Large intestine (tissue), 3 donors: ENCODE measurements around the gene EEPD1. TPM values are rescaled to one million over a fixed set of nuclear protein-coding genes. Genes with fewer than 3 reads are reported as not detected.

Experiments used
- DNase-seq, 2 donors: peaks; one replicate each; pipeline versions ENCODE4 v3.0.0 to v3.0.0-alpha.2; 2013
- H3K27ac ChIP-seq: one replicate; pipeline ENCODE4 v1.5.1; 2013; ENCODE audit warnings: low read length
- H3K27me3 ChIP-seq: 2 replicates; pipeline ENCODE4 v1.6.1; 2013; ENCODE audit warnings: low read length; ENCODE audit not compliant: control insufficient read depth, insufficient read depth
- H3K36me3 ChIP-seq: 2 replicates; pipeline ENCODE4 v1.6.1; 2013; ENCODE audit warnings: low read length; ENCODE audit not compliant: control insufficient read depth, insufficient read depth
- H3K4me1 ChIP-seq: one replicate; pipeline ENCODE4 v1.6.1; 2013; ENCODE audit warnings: low read length; ENCODE audit not compliant: control insufficient read depth, insufficient read depth
- H3K4me3 ChIP-seq: one replicate; pipeline ENCODE4 v1.5.1; 2013; ENCODE audit warnings: low read length
- H3K9me3 ChIP-seq: one replicate; pipeline ENCODE4 v1.6.1; 2013; ENCODE audit warnings: mild to moderate bottlenecking, low read depth, low read length, moderate library complexity; ENCODE audit not compliant: control insufficient read depth
- WGBS: methylation state at CpG from one replicate; pipeline ENCODE4 v1.1.5; 2013; ENCODE audit warnings: low lambda C conversion rate; ENCODE audit not compliant: insufficient coverage; 5-methylcytosine and 5-hydroxymethylcytosine counted together
- polyA plus RNA-seq: library from polyadenylated mRNA; unstranded; fragments of 120-200 nt; gene quantifications from one replicate; pipeline ENCODE4 v1.2.1, GENCODE V29; 2013

EEPD1 gene
- polyA plus RNA-seq, 1 donor = 8.4 TPM

DNA sequence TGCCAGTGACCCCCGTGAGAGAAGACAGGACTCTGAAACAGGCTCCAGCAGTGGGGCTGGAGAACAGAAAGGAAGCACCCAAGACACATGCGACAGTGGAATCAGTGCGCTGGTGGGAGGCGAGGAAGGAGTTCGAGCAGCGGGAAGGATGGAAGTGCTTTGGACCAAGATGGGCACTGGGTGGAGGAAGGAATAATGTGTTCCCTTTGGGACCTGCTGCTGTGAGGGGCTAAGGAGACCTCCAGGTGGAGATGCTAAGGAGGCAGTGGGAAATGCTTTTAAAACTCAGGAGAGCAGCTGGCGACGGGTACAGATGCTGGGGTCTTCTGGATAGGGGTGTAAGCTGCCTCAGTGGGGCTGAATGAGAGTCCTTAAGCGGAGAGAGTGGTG is 126.9 kb downstream of the EEPD1 start:
- H3K9me3 ChIP-seq = no peaks in the 10 kb centered on the region
- H3K27me3 ChIP-seq = no peaks in the 10 kb centered on the region
- no peak for DNase-seq
- H3K36me3 ChIP-seq = peaks cover 2% of the 10 kb centered on the region
- no peak overlapping the region for H3K27ac ChIP-seq
- WGBS = 100% methylated on average over 1 of the region's 9 CpGs
- no peak overlapping the region for H3K4me3 ChIP-seq
- H3K4me1 ChIP-seq = peaks cover 4% of the 10 kb centered on the region

GRCh38 chr7:36280840-36281812 is 128.1 kb downstream of the EEPD1 start:
- DNase-seq = no peak
- Histone ChIP-seq H3K4me1 (peaks cover 4% of the 10 kb centered on the region), H3K27me3 (no peaks in the 10 kb centered on the region), H3K36me3 (peaks cover 2% of the 10 kb centered on the region), H3K9me3 (no peaks in the 10 kb centered on the region), H3K4me3 (no peak overlapping the region), H3K27ac (no peak overlapping the region)
- 63% methylated on average over 2 of the region's 18 CpGs for WGBS

DNA sequence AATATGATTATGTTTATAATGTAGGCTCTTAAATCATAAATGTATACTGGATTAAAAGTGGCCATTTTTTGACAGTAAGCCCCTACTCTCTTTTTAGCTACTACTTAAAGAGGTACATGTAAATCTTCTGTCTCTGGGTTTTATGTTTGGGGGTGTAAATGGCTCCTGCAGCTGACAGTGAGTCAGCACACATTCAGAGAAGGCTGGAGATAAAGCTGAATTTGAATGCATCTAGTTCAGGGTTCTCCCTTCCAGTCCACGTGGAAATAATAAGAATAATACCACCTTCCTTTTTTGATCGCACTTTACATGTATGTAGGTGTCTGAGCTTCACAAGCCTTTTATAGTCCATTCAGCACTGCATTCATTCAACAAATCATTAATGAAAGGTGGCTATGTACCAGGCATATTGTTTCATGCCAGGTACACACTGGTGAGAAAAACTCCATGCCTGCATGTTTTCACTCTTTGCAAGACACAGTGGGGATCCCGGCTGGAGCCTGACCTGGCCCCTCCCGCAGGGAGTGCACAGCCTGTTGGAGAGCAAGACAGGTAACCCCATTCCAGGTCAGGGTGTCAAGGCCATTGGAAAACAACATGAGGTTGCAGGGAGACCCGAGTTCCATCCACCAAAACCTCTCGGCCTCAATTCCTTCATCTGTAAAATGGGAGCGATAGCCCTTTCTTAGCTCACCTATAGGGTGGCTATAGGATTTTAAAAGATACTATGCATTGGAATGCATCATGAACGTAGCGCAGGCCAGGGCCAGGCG is 129.1 kb downstream of the EEPD1 start:
- Histone ChIP-seq H3K9me3 (no peaks in the 10 kb centered on the region), H3K27me3 (no peaks in the 10 kb centered on the region), H3K27ac (no peak overlapping the region), H3K4me1 (peaks cover 4% of the 10 kb centered on the region), H3K4me3 (no peak overlapping the region), H3K36me3 (peaks cover 2% of the 10 kb centered on the region)
- no peak for DNase-seq
- WGBS = no CpG with 5 or more reads among the region's 10 CpGs

- WGBS = no CpG with 5 or more reads among the region's 9 CpGs
- peaks cover 4% of the 10 kb centered on the region for H3K4me1 ChIP-seq
- H3K27ac ChIP-seq = no peak overlapping the region
Measured at GRCh38 chr7:36283181-36283580, 130.1 kb downstream of the EEPD1 start.

DNA sequence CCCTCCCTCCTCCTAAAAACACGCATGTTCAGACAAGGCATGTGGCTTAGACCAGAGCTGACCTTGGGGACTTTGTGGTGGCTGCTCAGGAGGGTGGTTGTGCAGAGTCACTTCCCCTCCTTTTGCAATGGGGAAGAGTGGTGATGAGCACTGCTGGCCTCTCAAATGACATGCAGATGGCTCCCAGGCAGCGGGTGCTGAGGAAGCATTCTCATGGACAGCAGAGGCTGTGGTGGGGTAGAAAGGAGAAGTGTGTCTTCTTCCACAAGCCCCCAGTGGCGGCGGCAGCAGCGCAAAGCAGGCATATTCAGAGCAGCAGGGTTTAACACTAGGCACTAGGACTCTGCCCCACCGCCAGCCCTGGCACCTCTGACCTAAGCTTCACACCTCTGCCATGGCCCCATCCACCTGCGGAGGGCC is 130.7 kb downstream of the EEPD1 start:
- no peak overlapping the region for H3K27ac ChIP-seq
- peaks cover 5% of the 10 kb centered on the region for H3K36me3 ChIP-seq
- WGBS = no CpG with 5 or more reads among the region's 7 CpGs
- no peaks in the 10 kb centered on the region for H3K9me3 ChIP-seq
- no peaks in the 10 kb centered on the region for H3K27me3 ChIP-seq
- no peak for DNase-seq
- no peak overlapping the region for H3K4me3 ChIP-seq
- no peaks in the 10 kb centered on the region for H3K4me1 ChIP-seq

More at GRCh38 chr7:36283181-36283580, 130.1 kb downstream of the EEPD1 start:
- DNase-seq = no peak
- H3K27me3 ChIP-seq = no peaks in the 10 kb centered on the region
- H3K9me3 ChIP-seq = no peaks in the 10 kb centered on the region
- H3K4me3 ChIP-seq = no peak overlapping the region
- H3K36me3 ChIP-seq = peaks cover 5% of the 10 kb centered on the region

DNA sequence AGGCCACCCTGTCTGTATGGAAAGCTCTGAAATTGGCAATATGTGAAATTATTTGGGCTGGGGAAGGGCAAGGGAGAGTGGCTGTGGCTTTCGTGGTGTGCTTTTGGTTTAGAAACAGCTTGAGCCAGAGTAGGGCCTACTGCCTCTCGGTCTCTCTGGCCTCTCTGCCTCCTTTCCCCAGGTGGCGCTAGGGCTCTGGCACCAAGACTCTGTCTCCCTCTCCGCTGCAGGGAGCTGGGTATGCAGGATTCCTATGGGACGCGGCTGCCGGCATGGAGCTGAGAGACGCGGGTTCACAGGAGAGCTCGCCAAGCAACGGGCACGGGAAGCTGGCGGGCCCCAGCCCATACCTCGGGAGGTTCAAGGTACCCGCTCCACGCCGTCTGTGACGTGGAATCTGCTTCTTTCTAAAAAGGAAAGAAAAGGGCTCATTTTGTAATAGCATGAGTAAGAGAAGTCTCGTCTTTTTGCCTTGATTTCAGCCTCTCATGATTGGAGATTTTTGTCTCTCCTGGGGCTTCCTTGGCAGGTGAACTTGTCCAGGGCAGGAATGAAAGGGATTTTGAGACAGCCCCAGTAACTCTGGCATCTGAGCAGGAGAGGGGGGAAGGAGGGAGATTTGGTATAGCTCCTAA is 131.5 kb downstream of the EEPD1 start:
- Histone ChIP-seq H3K9me3 (no peaks in the 10 kb centered on the region), H3K27me3 (no peaks in the 10 kb centered on the region), H3K27ac (no peak overlapping the region), H3K4me1 (no peaks in the 10 kb centered on the region), H3K4me3 (no peak overlapping the region), H3K36me3 (peaks cover 5% of the 10 kb centered on the region)
- WGBS = no CpG with 5 or more reads among the region's 19 CpGs
- no peak for DNase-seq

GRCh38 chr7:36285276-36285675 is 132.2 kb downstream of the EEPD1 start:
- no peak for DNase-seq
- peaks cover 5% of the 10 kb centered on the region for H3K36me3 ChIP-seq
- H3K27ac ChIP-seq = no peak overlapping the region
- no peaks in the 10 kb centered on the region for H3K27me3 ChIP-seq
- H3K4me3 ChIP-seq = no peak overlapping the region
- H3K9me3 ChIP-seq = no peaks in the 10 kb centered on the region
- H3K4me1 ChIP-seq = peaks cover 6% of the 10 kb centered on the region
- no CpG with 5 or more reads among the region's 9 CpGs for WGBS

GRCh38 chr7:36286226-36286625 is 133.2 kb downstream of the EEPD1 start:
- H3K27ac ChIP-seq = no peak overlapping the region
- H3K4me3 ChIP-seq = no peak overlapping the region

GRCh38 chr7:36286688-36287087 is 133.6 kb downstream of the EEPD1 start:
- no peaks in the 10 kb centered on the region for H3K27me3 ChIP-seq
- peaks cover 5% of the 10 kb centered on the region for H3K36me3 ChIP-seq
- H3K4me1 ChIP-seq = peaks cover 17% of the 10 kb centered on the region
- no peak overlapping the region for H3K27ac ChIP-seq
- H3K4me3 ChIP-seq = no peak overlapping the region
- no CpG with 5 or more reads among the region's 4 CpGs for WGBS
- no peak for DNase-seq
- no peaks in the 10 kb centered on the region for H3K9me3 ChIP-seq

More at GRCh38 chr7:36286226-36286625, 133.2 kb downstream of the EEPD1 start:
- Histone ChIP-seq H3K27me3 (no peaks in the 10 kb centered on the region), H3K36me3 (peaks cover 5% of the 10 kb centered on the region), H3K9me3 (no peaks in the 10 kb centered on the region), H3K4me1 (peaks cover 15% of the 10 kb centered on the region)
- DNase-seq = no peak
- no CpG with 5 or more reads among the region's 2 CpGs for WGBS
